Breast epithelium (tissue), 4 donors: ENCODE measurements around the gene WDR74. TPM values are rescaled to one million over a fixed set of nuclear protein-coding genes. Genes with fewer than 3 reads are reported as not detected.

Source experiments
- DNase-seq, 2 donors: peaks; one replicate each; pipeline ENCODE4 v3.0.0-alpha.2; 2019; ENCODE audit warnings: low spot score in 2 of 2
- H3K27ac ChIP-seq, 2 donors: fragments of 200-600 bp; sonication (generic) in 1 of 2; one replicate each; pipeline ENCODE4 v1.5.1; 2016 to 2019; ENCODE audit warnings: mild to moderate bottlenecking in 1 of 2
- H3K27me3 ChIP-seq, 2 donors: fragments of 200-600 bp; sonication (generic) in 1 of 2; one replicate each; pipeline versions ENCODE4 v1.5.1 to v1.6.0; 2017 to 2019; ENCODE audit warnings: control low read depth in 1 of 2, mild to moderate bottlenecking in 1 of 2
- H3K36me3 ChIP-seq: fragments of 200-600 bp; one replicate; pipeline ENCODE4 v1.5.1; 2019
- H3K4me1 ChIP-seq, 2 donors: fragments of 200-600 bp; sonication (generic); one replicate each; pipeline ENCODE4 v1.5.1; 2016 to 2019; ENCODE audit warnings: control low read depth in 1 of 2
- H3K4me3 ChIP-seq, 3 donors: fragments of 200-600 bp; sonication (generic); 1 replicate in 2 of 3; 2 replicates in 1 of 3; pipeline ENCODE4 v1.5.1; 2016 to 2019; ENCODE audit warnings: mild to moderate bottlenecking in 3 of 3, moderate library complexity in 2 of 3
- H3K9me3 ChIP-seq, 2 donors: fragments of 200-600 bp; sonication (generic) in 1 of 2; one replicate each; pipeline ENCODE4 v1.5.1; 2016 to 2019; ENCODE audit warnings: control low read depth in 1 of 2
- CTCF ChIP-seq, 3 donors: fragments of 450-650 bp; IDR thresholded peaks; one replicate each; pipeline ENCODE4 v1.5.1; 2016 to 2017; ENCODE audit warnings: antibody characterized with exemption in 3 of 3, mild to moderate bottlenecking in 3 of 3, moderate library complexity in 3 of 3
- POLR2A ChIP-seq: fragments of 450-650 bp; IDR thresholded peaks from one replicate; pipeline ENCODE4 v1.6.1; 2016; ENCODE audit warnings: antibody characterized with exemption, mild to moderate bottlenecking, moderate library complexity
- POLR2AphosphoS5 ChIP-seq, 3 donors: sonication (generic); formaldehyde crosslinking; IDR thresholded peaks; one replicate each; pipeline ENCODE4 v1.6.1; 2017; ENCODE audit warnings: antibody characterized with exemption in 3 of 3
- intact Hi-C: fragments of 100-400 bp; cut with DNase I; formaldehyde crosslinking; loops from one replicate; pipeline ENCODE4 v1.15.1; 2023; ENCODE audit warnings: low total_unique reads
- total RNA-seq, 3 donors: library from RNA; depleted of rRNA; stranded (reverse); fragments of >200 nt; gene quantifications; one replicate each; pipeline ENCODE4 v1.1.0, GENCODE V29; 2016

The WDR74 gene
- total RNA-seq, 3 donors from 2014 or later = 46.6 to 62.6 (median 48.7) TPM

GRCh38 chr11:62854825-62855570 lies 15.6 kb upstream of the WDR74 start:
- DNase-seq = no peak
- Histone ChIP-seq H3K4me3 (peak overlapping the region; percentile 76 to 92 (median 84)), H3K36me3 (no peaks in the 10 kb centered on the region), H3K4me1 (peaks cover 0 to 14% of the 10 kb centered on the region in 2 donors), H3K27me3 (no peaks in the 10 kb centered on the region), H3K9me3 (no peaks in the 10 kb centered on the region), H3K27ac (peak overlapping the region; percentile 73 to 80)
- intact Hi-C loops = no loop called here
- TF ChIP-seq POLR2AphosphoS5 (IDR thresholded peaks at IDR 0.05) = no peak
- no peak for TF ChIP-seq CTCF (IDR thresholded peaks at IDR 0.05)
- no peak for TF ChIP-seq POLR2A

- no peak for TF ChIP-seq POLR2A
- no peak for TF ChIP-seq CTCF (IDR thresholded peaks at IDR 0.05)
- TF ChIP-seq POLR2AphosphoS5 (IDR thresholded peaks at IDR 0.05) = no peak
- intact Hi-C loops = no loop called here
Measured at GRCh38 chr11:62854013-62854824, 14.8 kb upstream of the WDR74 start.

GRCh38 chr11:62853279-62853965 lies 14.0 kb upstream of the WDR74 start:
- Histone ChIP-seq H3K4me3 (peak overlapping the region in 2 of 3 donors; percentile 84 to 92), H3K27me3 (no peaks in the 10 kb centered on the region), H3K9me3 (no peaks in the 10 kb centered on the region), H3K4me1 (peaks cover 0 to 14% of the 10 kb centered on the region in 2 donors), H3K27ac (peak overlapping the region; percentile 13 to 80), H3K36me3 (no peaks in the 10 kb centered on the region)
- intact Hi-C loops = no loop called here
- TF ChIP-seq POLR2A = no peak
- TF ChIP-seq CTCF (IDR thresholded peaks at IDR 0.05) = no peak
- TF ChIP-seq POLR2AphosphoS5 (IDR thresholded peaks at IDR 0.05) = no peak
- DNase-seq = no peak

More at GRCh38 chr11:62854013-62854824, 14.8 kb upstream of the WDR74 start:
- H3K9me3 ChIP-seq = no peaks in the 10 kb centered on the region
- DNase-seq = no peak
- no peaks in the 10 kb centered on the region for H3K27me3 ChIP-seq
- H3K36me3 ChIP-seq = no peaks in the 10 kb centered on the region
- H3K4me3 ChIP-seq = peak overlapping the region; percentile 76 to 92 (median 84)
- H3K4me1 ChIP-seq = peaks cover 0 to 14% of the 10 kb centered on the region in 2 donors
- peak overlapping the region; percentile 13 to 80 for H3K27ac ChIP-seq

- no peak for TF ChIP-seq POLR2AphosphoS5 (IDR thresholded peaks at IDR 0.05)
- TF ChIP-seq CTCF (IDR thresholded peaks at IDR 0.05) = no peak
- no peak for TF ChIP-seq POLR2A
- Histone ChIP-seq H3K9me3 (no peaks in the 10 kb centered on the region), H3K36me3 (no peaks in the 10 kb centered on the region), H3K4me1 (peaks cover 0 to 14% of the 10 kb centered on the region in 2 donors), H3K27me3 (no peaks in the 10 kb centered on the region), H3K27ac (peak overlapping the region in 1 of 2 donors; percentile 80), H3K4me3 (no peak overlapping the region)
- intact Hi-C loops = no loop called here
- DNase-seq = no peak
Measured at GRCh38 chr11:62852523-62853188, 13.3 kb upstream of the WDR74 start.
